GM10847 (cell line): Measurements from ENCODE around the gene ZNF124.
"Not testable (repeated sequence)": the region's sequence is repeated elsewhere in the genome, so short reads cannot be mapped to it uniquely, and the experiment has no call there.

ENCODE experiments used
- POLR2A ChIP-seq: IDR thresholded peaks from 2 replicates; pipeline ENCODE4 v1.6.1; 2011; ENCODE audit not compliant: insufficient read length; ENCODE audit errors: extremely low read depth

Gene ZNF124

GRCh38 chr1:247171875-247172563 lies at the start of gene ZNF124:
ZNF124 (minus strand) TSS chr1:247172020; CDS start chr1:247171877, 143 bp downstream.
- TF ChIP-seq POLR2A: not testable (repeated sequence)

GRCh38 chr1:247218121-247218651 lies 46.4 kb upstream of the ZNF124 start:
- TF ChIP-seq POLR2A: no peak

- no peak for TF ChIP-seq POLR2A
These were observed 44.4 kb upstream of the ZNF124 start for GRCh38 chr1:247216261-247216660.

- TF ChIP-seq POLR2A: no peak
These were observed 41.1 kb upstream of the ZNF124 start for GRCh38 chr1:247212627-247213617.

- TF ChIP-seq POLR2A: no peak
These were observed 40.2 kb upstream of the ZNF124 start for GRCh38 chr1:247212012-247212411.

GRCh38 chr1:247211339-247211738 lies 39.5 kb upstream of the ZNF124 start:
- TF ChIP-seq POLR2A: no peak

GRCh38 chr1:247210376-247211117 lies 38.7 kb upstream of the ZNF124 start:
- TF ChIP-seq POLR2A: peak; percentile 92

- TF ChIP-seq POLR2A: no peak
These were observed 38.2 kb upstream of the ZNF124 start for GRCh38 chr1:247210062-247210375.

- no peak for TF ChIP-seq POLR2A
These were observed 37.6 kb upstream of the ZNF124 start for GRCh38 chr1:247209396-247209795.

- TF ChIP-seq POLR2A: no peak
These were observed 32.4 kb upstream of the ZNF124 start for GRCh38 chr1:247204177-247204647.

GRCh38 chr1:247198781-247199180 lies 27.0 kb upstream of the ZNF124 start:
- TF ChIP-seq POLR2A: no peak

- no peak for TF ChIP-seq POLR2A
These were observed 22.1 kb upstream of the ZNF124 start for GRCh38 chr1:247193958-247194357.

GRCh38 chr1:247189981-247190798 lies 18.4 kb upstream of the ZNF124 start:
- no peak for TF ChIP-seq POLR2A

GRCh38 chr1:247185667-247186066 lies 13.8 kb upstream of the ZNF124 start:
- no peak for TF ChIP-seq POLR2A
